Fibroblast of the aortic adventitia (primary cell): Measurements from ENCODE around the gene CPEB1. TPM values are rescaled to one million over a fixed set of nuclear protein-coding genes. Genes with fewer than 3 reads are reported as not detected.
"Not testable (repeated sequence)": the region's sequence is repeated elsewhere in the genome, so short reads cannot be mapped to it uniquely, and the experiment has no call there.

Experiments used
- DNase-seq: peaks from one replicate; pipeline ENCODE4 v3.0.0-alpha.2; 2010; ENCODE audit warnings: low read depth
- H3K4me3 ChIP-seq: 2 replicates; pipeline ENCODE4 v1.5.1; 2011; ENCODE audit warnings: low read depth, mild to moderate bottlenecking, control low read depth, low read length, moderate library complexity
- CTCF ChIP-seq: IDR thresholded peaks from 2 replicates; pipeline ENCODE4 v1.5.1; 2011; ENCODE audit warnings: mild to moderate bottlenecking, low read length, control low read depth, inconsistent platforms; ENCODE audit not compliant: insufficient read depth
- total RNA-seq: library from RNA; depleted of rRNA; stranded (reverse); fragments of >200 nt; gene quantifications from 2 replicates; pipeline ENCODE4 v1.2.3, GENCODE V29; 2012; ENCODE audit warnings: low replicate concordance

CPEB1 gene
- total RNA-seq, 1 donor = 40.9 TPM

DNA sequence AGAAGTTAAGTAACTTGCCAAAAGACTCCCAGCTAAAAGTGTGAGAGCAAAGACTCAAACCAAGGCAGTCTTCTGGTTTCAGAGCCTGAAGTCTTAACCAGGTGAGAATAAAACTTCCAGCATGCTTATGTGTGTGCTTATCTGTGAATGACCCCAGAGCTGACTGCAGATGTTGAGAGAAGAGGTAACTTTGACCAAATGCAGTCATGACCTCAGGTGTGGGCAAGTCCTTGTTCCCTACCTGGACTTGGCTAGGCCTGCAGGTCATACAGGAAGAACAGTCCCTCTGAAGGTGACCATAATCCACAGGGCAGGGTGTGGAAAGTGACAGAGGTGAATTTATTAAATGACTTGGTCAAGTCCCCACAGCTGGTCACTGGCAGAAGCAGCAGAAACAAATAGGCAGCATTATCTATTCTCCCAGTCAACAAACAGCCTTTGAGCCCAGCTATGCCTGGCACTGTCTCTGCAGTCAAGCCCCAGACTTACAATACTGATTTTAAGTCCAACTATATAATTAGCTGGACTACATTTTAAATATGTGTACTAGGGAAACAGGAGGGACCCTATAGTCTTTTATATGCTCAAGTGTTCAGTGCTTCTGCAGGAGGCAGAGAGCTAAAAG is 3.0 kb upstream of the CPEB1 start:
- no peak overlapping the region for H3K4me3 ChIP-seq
- DNase-seq = no peak
- no peak for TF ChIP-seq CTCF

DNA sequence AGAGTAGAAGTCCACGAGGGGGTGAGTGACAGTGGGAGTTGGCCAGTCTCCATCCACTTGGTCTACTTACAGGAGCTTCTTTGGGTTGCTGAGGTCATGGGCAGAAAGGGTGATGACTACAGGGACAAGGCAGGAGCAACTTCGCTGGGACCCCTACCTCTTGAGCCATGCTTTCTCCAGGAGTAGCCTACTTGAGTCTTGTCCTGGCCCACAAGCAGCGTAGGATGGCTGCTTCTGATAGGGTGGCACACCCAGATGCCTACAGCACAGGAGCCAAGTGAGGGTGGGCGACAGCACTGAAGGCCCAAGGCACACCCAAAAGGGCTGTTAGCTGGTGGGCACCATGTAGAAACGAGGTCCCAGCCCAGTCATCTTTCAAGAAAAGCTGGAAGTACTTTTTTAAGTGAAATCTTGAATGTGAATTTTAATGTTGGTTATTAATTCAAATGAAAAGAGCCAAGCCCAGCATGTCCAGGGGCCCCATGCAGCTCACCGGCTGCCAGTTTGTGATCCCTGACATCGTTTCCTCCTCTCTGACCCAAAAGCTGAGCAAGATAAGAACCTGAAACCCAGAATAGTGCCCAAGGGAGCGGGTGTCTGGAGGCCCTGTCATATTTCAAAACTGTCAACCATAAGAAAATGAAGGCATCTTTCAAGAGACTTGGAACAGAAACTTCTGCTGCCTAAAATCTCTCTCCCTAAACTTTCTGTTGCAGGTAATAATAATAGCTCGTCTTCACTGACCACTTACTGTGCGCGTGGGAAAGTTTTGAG is 2.2 kb upstream of the CPEB1 start:
- no peak for DNase-seq
- no peak overlapping the region for H3K4me3 ChIP-seq
- no peak for TF ChIP-seq CTCF

- DNase-seq = no peak
- TF ChIP-seq CTCF = no peak
- peak overlapping the region; percentile 58 for H3K4me3 ChIP-seq
Observed at GRCh38 chr15:82648257-82649103, 1.3 kb upstream of the CPEB1 start.

DNA sequence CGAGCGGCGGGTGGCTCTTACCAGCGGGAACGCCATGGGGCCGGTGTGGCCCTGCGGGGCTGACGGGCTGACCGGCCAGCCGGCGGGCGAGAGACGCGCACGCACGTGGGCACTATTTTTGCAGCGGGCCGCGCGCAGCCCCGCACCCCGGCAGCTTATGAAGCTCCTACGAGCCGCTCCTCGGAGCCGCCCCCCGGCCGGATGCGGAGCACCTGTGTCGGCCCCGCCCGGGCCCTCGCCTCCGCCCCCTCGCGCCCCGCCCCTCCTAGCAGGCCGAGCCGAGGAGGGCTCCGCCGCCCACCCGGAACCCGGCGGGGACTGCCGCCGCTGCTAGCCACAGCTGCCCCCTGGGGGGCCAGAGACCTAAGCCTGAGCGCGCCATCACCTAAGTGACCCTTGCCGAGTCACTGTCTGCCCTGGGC is 683 bp upstream of the CPEB1 start:
- no peak for DNase-seq
- TF ChIP-seq CTCF = no peak
- peak overlapping the region; percentile 58 for H3K4me3 ChIP-seq

DNA sequence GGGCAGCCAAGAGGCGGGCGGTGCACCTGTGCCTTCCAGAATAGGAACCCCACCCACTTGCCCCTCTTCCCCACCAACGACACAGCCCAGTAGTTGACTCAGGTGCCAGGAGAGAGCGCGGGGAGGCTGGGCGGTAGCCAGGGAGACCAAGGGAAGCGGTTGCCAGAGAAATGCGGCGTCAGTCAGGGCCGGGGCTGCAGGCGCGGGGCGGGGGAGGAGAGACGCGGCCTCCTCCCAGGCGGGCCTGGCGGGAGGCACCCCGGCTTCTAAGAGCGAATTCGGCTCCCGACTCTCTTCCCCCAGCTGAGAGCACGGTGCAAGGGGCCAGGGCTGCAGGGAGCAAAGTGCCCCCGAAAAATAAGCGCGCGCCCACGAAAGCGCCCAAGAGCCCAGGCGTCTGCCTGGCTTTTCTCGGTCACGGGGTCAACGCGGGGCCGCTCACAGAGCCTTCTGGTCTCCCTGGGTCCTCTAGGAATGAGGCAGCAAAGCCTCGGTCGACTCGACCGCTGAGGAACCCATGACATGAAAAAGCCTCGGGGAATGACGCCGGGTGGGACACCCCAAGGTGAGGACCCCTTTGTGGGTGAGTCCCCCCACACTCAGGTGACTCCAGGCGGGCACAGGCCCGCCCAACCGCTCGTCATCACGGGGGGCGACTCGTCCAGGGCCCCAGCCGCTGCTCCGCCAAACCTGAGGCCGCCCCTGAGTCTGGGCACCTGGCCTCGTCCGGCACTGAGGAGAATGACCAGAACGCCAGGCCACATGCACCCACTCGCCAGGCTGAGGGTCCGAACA is 716 bp downstream of the CPEB1 start:
- TF ChIP-seq CTCF = no peak
- peak overlapping the region; percentile 58 for H3K4me3 ChIP-seq
- DNase-seq = no peak

DNA sequence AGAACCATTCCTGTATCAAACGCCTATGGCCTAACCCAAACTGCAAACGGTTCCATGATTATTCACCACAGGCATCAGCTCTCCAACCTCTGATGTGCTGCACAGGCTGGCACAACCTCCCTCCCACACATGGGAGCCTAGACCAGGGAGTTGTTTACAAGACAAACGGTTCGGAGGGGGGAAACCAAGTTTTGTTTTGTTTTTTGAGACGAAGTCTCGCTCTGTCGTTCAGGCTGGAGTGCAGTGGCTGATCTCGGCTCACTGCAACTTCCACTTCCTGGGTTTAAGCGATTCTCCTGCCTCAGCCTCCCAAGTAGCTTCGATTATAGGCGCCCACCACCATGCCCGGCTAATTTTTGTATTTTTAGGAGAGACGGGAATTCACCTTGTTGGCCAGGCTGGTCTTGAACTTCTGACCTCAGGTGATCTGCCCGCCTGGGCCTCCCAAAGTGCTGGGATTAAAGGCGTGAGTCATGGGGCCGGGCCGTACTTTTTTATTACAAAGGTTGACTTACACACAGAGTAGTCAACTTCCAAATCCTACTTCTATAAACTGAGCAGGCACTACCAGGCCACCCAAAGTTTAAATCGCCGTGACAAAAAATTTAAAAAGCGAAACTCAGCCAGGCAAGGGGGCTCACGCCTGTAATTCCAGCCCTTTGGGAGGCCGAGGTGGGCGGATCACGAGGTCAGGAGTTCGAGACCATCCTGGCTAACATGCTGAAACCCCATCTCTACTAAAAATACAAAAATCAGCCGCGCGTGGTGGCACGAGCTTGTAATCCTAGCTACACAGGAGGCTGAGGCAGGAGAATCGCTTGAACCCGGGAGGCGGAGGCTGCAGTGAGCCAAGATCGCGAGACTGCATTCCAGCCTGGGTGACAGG is 2.0 kb downstream of the CPEB1 start:
- not testable (repeated sequence) for DNase-seq

More for the DNA sequence above, 2.0 kb downstream of the CPEB1 start:
- not testable (repeated sequence) for H3K4me3 ChIP-seq
